Adrenal gland (tissue), 5 donors: Measurements from ENCODE around the gene HEATR5A.

Experiments
- POLR2A ChIP-seq, 2 donors: fragments of 450-650 bp; IDR thresholded peaks; one replicate each; pipeline ENCODE4 v1.6.1; 2017; ENCODE audit warnings: antibody characterized with exemption in 2 of 2, mild to moderate bottlenecking in 2 of 2, moderate library complexity in 1 of 2
- TF ChIP-seq, protein P1 (sequence below), 6 experiments: fragments of 450-650 bp in 4 of 6; fragments of 200-600 bp in 2 of 6; sonication (generic) in 1 of 6; IDR thresholded peaks; 1 replicate in 5 of 6; 2 replicates in 1 of 6; pipeline versions ENCODE4 v1.5.1 to v1.8.0; 2016 to 2021; ENCODE audit warnings: antibody characterized with exemption in 6 of 6, mild to moderate bottlenecking in 2 of 6, moderate library complexity in 1 of 6
- donor health status: DM: no; HTN: no; CAD: no.

- TF ChIP-seq, protein P1, sequence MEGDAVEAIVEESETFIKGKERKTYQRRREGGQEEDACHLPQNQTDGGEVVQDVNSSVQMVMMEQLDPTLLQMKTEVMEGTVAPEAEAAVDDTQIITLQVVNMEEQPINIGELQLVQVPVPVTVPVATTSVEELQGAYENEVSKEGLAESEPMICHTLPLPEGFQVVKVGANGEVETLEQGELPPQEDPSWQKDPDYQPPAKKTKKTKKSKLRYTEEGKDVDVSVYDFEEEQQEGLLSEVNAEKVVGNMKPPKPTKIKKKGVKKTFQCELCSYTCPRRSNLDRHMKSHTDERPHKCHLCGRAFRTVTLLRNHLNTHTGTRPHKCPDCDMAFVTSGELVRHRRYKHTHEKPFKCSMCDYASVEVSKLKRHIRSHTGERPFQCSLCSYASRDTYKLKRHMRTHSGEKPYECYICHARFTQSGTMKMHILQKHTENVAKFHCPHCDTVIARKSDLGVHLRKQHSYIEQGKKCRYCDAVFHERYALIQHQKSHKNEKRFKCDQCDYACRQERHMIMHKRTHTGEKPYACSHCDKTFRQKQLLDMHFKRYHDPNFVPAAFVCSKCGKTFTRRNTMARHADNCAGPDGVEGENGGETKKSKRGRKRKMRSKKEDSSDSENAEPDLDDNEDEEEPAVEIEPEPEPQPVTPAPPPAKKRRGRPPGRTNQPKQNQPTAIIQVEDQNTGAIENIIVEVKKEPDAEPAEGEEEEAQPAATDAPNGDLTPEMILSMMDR (IDR thresholded peaks at IDR 0.05) = no peak
- no peak for TF ChIP-seq POLR2A (IDR thresholded peaks at IDR 0.05)
These were observed 165.1 kb downstream of the HEATR5A start for GRCh38 chr14:31255286-31255685.
